Upper lobe of left lung (tissue), 4 donors: ENCODE data around the gene TTLL1.

Experiments used
- CTCF ChIP-seq, 6 experiments: fragments of 450-650 bp in 4 of 6; fragments of 200-600 bp in 2 of 6; sonication (generic) in 2 of 6; IDR thresholded peaks; one replicate each; pipeline ENCODE4 v1.5.1; 2016 to 2019; ENCODE audit warnings: antibody characterized with exemption in 6 of 6
- EP300 ChIP-seq, 4 donors: sonication (generic); formaldehyde crosslinking; IDR thresholded peaks; one replicate each; pipeline ENCODE4 v1.5.1; 2017; ENCODE audit warnings: antibody characterized with exemption in 4 of 4, control low read depth in 2 of 4
- POLR2A ChIP-seq, 4 donors: fragments of 450-650 bp; IDR thresholded peaks; one replicate each; pipeline ENCODE4 v1.5.1; 2016 to 2017; ENCODE audit warnings: antibody characterized with exemption in 4 of 4, mild to moderate bottlenecking in 2 of 4
- POLR2AphosphoS5 ChIP-seq, 2 donors: sonication (generic); formaldehyde crosslinking; IDR thresholded peaks; one replicate each; pipeline ENCODE4 v1.5.1; 2017; ENCODE audit warnings: antibody characterized with exemption in 2 of 2

- peak in 1 of 2 donors; percentile 25 for TF ChIP-seq POLR2AphosphoS5 (IDR thresholded peaks at IDR 0.05)
- TF ChIP-seq CTCF (IDR thresholded peaks at IDR 0.05): no peak
- peak in 1 of 4 donors; percentile 25 for TF ChIP-seq EP300 (IDR thresholded peaks at IDR 0.05)
- TF ChIP-seq POLR2A (IDR thresholded peaks at IDR 0.05): peak in 1 of 4 donors; percentile 8
These were observed 84.7 kb downstream of the TTLL1 start for GRCh38 chr22:43004362-43005035.
